ENCODE results near the gene LIN37. TPM values are rescaled to one million over a fixed set of nuclear protein-coding genes. Genes with fewer than 3 reads are reported as not detected.
A peak's percentile ranks its signal among the peaks of the same experiment; 100 is the strongest.

LIN37 gene
- total and polyA plus RNA-seq, 2 of the 13 experiments (the other 11 are each of a cell fraction or from before 2014, with no cell fraction given) = 6.3 to 8.7 TPM

GRCh38 chr19:35716801-35717664 lies 31.3 kb upstream of the LIN37 start (continued):
- TF ChIP-seq ZBTB40 (IDR thresholded peaks at IDR 0.05) = no peak
- TF ChIP-seq ZBTB40 (CRISPR knock-in tag; IDR thresholded peaks at IDR 0.05) = no peak
- TF ChIP-seq SMAD3 (CRISPR knock-in tag; IDR thresholded peaks at IDR 0.05) = no peak
- TF ChIP-seq ZFP91 (CRISPR knock-in tag; IDR thresholded peaks at IDR 0.05; ENCODE audit: borderline replicate concordance) = peak; percentile 85; the same call in 1 of the 2 replicates
- TF ChIP-seq ZNF142 (CRISPR knock-in tag; IDR thresholded peaks at IDR 0.05) = peak; percentile 92
- no peak for TF ChIP-seq ZNF605 (CRISPR knock-in tag; IDR thresholded peaks at IDR 0.05)
- peak; percentile 18; the same call in 1 of the 2 replicates for TF ChIP-seq ZMYM4 (CRISPR knock-in tag; IDR thresholded peaks at IDR 0.05)
- no peak for TF ChIP-seq ZNF484 (CRISPR knock-in tag; IDR thresholded peaks at IDR 0.05; ENCODE audit: borderline replicate concordance, low read depth)
- TF ChIP-seq FOXP1 (IDR thresholded peaks at IDR 0.05) = no peak
- no peak for TF ChIP-seq FOXP1 (CRISPR knock-in tag; IDR thresholded peaks at IDR 0.05)
- 0 out of 2 replicates have a peak, but pooled peaks have one; percentile 21 for TF ChIP-seq ZNF746 (CRISPR knock-in tag; IDR thresholded peaks at IDR 0.05)
- TF ChIP-seq ZBTB7A (CRISPR knock-in tag; IDR thresholded peaks at IDR 0.05) = peak; percentile 68; the same call in 1 of the 2 replicates
